D721Med (cell line): ENCODE measurements around the gene PKM.

Source experiments
- DNase-seq: peaks from one replicate; pipeline ENCODE4 v3.0.0; 2011; ENCODE audit warnings: low spot score; ENCODE audit not compliant: insufficient read length
- FAIRE-seq: peaks from 2 replicates; lab custom pipeline; 2011; peaks lifted over from hg19 to GRCh38; lab: Jason Lieb, UNC
- TF ChIP-seq, protein P1 (sequence below): IDR thresholded peaks from 2 replicates; pipeline ENCODE4 v1.5.1; 2012; ENCODE audit warnings: mild to moderate bottlenecking, control low read depth; ENCODE audit not compliant: insufficient read depth; ENCODE audit errors: missing control alignments

Gene PKM

DNA sequence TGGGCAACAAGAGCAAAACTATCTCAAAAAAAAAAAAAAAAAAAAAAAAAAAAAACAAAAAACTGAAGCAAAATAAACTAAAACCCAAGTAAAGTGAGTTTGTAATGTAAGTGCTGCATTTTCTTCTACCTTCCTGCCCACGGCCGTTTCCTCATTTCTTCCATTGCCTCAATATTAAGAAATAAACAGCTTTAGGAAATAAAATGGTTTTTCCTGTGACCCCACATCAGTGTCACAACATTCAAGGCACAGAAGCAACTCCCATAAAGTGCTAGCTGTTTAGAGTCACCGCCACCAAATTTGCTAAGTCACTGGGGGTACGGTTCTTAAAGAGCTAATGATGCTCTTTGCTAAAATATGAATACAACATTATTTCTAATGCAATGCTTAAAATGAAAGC, 3.3 kb downstream of the PKM start:
- DNase-seq (no peak), FAIRE-seq (no peak)
- TF ChIP-seq, protein P1, sequence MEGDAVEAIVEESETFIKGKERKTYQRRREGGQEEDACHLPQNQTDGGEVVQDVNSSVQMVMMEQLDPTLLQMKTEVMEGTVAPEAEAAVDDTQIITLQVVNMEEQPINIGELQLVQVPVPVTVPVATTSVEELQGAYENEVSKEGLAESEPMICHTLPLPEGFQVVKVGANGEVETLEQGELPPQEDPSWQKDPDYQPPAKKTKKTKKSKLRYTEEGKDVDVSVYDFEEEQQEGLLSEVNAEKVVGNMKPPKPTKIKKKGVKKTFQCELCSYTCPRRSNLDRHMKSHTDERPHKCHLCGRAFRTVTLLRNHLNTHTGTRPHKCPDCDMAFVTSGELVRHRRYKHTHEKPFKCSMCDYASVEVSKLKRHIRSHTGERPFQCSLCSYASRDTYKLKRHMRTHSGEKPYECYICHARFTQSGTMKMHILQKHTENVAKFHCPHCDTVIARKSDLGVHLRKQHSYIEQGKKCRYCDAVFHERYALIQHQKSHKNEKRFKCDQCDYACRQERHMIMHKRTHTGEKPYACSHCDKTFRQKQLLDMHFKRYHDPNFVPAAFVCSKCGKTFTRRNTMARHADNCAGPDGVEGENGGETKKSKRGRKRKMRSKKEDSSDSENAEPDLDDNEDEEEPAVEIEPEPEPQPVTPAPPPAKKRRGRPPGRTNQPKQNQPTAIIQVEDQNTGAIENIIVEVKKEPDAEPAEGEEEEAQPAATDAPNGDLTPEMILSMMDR: no peak

DNA sequence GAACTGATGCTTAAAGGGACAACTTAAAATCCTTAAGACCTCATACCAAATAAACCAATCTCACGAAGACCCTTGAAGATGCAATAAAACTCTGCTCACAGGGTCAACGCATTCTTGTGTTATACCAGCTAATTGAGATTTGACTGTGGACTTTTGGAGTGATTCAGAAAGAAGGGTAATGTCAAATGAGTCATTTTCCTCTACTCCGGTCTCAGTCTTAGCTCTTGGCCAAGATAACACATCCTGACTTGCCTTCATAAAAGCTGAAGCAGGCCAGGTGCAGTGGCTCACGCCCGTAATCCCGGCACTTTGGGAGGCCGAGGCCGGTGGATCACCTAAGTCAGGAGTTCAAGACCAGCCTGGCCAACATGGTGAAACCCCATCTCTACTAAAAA, 3.8 kb downstream of the PKM start:
- DNase-seq (no peak), FAIRE-seq (no peak)
- TF ChIP-seq, protein P1: no peak

DNA sequence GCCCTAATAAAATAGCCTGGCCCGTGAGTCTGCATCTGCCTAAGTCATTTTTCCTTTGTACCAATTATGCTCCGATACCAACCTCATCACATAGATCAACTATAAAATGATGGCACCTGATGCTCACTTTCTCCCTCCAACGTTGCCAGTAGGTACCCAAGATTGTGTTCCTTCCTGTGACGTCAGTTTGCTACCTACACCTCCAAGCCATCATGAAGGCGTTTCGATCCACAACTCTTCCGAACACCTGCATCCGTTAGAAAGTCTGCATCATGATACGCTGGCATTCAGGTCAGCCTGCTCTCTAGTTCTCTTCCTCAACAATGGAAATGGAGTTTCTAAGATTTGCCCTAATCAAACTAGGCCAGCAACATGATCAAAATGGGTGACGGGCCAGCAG, 7.7 kb downstream of the PKM start:
- DNase-seq (no peak), FAIRE-seq (no peak)
- TF ChIP-seq, protein P1: no peak

- TF ChIP-seq, protein P1: no peak
- DNase-seq (no peak), FAIRE-seq (no peak)
Measured at GRCh38 chr15:72222393-72222792, 8.6 kb downstream of the PKM start.

GRCh38 chr15:72220687-72221086, 10.3 kb downstream of the PKM start:
- FAIRE-seq (no peak), DNase-seq (no peak)
- TF ChIP-seq, protein P1: no peak

DNA sequence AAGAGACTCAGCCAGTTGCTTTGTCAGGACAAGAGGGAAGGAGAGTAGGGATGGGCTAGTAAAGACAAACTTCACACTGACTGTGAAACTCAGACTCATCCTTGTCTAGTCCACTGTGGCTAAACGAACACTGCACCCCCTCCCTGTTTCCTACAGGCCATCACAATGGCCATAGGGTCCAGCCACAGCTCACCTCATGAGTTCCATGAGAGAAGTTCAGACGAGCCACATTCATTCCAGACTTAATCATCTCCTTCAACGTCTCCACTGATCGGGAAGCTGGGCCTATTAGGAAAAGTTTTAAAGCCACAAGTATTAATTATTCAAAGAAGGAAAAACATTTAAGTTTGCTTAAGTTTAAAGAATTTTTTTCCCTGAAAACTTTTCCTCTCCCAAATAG, 13.8 kb downstream of the PKM start:
- DNase-seq: no peak
- FAIRE-seq: no peak
- TF ChIP-seq, protein P1: no peak

DNA sequence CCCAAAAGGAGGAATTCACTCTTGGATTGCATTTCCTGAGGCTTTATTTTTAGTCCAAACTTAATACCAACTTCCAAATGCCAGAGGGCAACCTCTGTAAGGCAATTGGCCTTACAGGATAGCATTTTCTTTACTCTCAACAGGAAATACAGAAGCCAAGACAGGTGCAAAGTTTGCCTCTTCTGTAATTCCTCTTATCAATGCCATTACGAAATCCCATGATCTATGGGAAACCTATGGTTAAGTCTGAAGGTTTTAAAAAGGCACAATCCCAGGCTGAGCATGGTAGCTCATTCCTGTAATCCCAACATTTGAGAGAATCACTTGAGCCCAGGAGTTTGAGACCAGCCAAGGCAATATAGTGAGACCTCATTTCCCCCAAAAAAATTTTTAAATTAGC, 14.9 kb downstream of the PKM start:
- TF ChIP-seq, protein P1: no peak
- no peak for FAIRE-seq
- no peak for DNase-seq
